CD4-positive, CD25-positive, alpha-beta regulatory T cell (primary cell): Measurements from ENCODE around the gene TYMP. TPM values are rescaled to one million over a fixed set of nuclear protein-coding genes. Genes with fewer than 3 reads are reported as not detected.

Experiments
- ATAC-seq, 2 donors: fragments of 150-1000 bp; cut with Tn5 transposase; one replicate each; pipeline ENCODE4 v1.10.0; 2021; ENCODE audit warnings: low read depth in 2 of 2, moderate number of reproducible peaks in 2 of 2, moderate library complexity in 1 of 2
- DNase-seq, 3 donors: peaks; one replicate each; pipeline versions ENCODE4 v3.0.0 to v3.0.0-alpha.2; 2012 to 2022; ENCODE audit warnings: mixed read lengths in 1 of 3
- H3K27ac ChIP-seq: one replicate; pipeline ENCODE4 v1.7.0; 2013; ENCODE audit warnings: mild to moderate bottlenecking, low read length; ENCODE audit not compliant: insufficient read depth, poor library complexity, severe bottlenecking
- H3K27me3 ChIP-seq: one replicate; pipeline ENCODE4 v1.7.0; 2013; ENCODE audit warnings: low read length; ENCODE audit not compliant: control insufficient read depth, insufficient read depth
- H3K36me3 ChIP-seq: one replicate; pipeline ENCODE4 v1.7.0; 2013; ENCODE audit warnings: mild to moderate bottlenecking, low read length, moderate library complexity; ENCODE audit not compliant: control insufficient read depth, insufficient read depth
- H3K4me1 ChIP-seq: 2 replicates; pipeline ENCODE4 v1.7.0; 2013; ENCODE audit warnings: mild to moderate bottlenecking, low read length; ENCODE audit not compliant: insufficient read depth, control insufficient read depth, poor library complexity, severe bottlenecking
- H3K4me3 ChIP-seq: one replicate; pipeline ENCODE4 v1.7.0; 2013; ENCODE audit warnings: low read depth, mild to moderate bottlenecking, low read length, moderate library complexity
- H3K9me3 ChIP-seq, 2 experiments: 1 replicate in 1 of 2; 2 replicates in 1 of 2; pipeline ENCODE4 v1.7.0; 2013; ENCODE audit warnings: low read length in 2 of 2, mild to moderate bottlenecking in 1 of 2, moderate library complexity in 1 of 2; ENCODE audit not compliant: control insufficient read depth in 2 of 2
- H3K27ac Mint-ChIP-seq, 3 donors: one replicate each; pipeline ENCODE4 v1.8.0; 2020 to 2022; ENCODE audit warnings: mild to moderate bottlenecking in 3 of 3, mixed read lengths in 3 of 3, moderate library complexity in 2 of 3
- H3K27me3 Mint-ChIP-seq: one replicate; pipeline ENCODE4 v1.8.0; 2022; ENCODE audit warnings: mild to moderate bottlenecking, mixed read lengths
- H3K36me3 Mint-ChIP-seq: one replicate; pipeline ENCODE4 v1.8.0; 2020; ENCODE audit warnings: mixed read lengths
- H3K4me1 Mint-ChIP-seq, 4 donors: one replicate each; pipeline ENCODE4 v1.8.0; 2020 to 2022; ENCODE audit warnings: mixed read lengths in 4 of 4, mild to moderate bottlenecking in 1 of 4
- H3K4me3 Mint-ChIP-seq, 4 donors: one replicate each; pipeline ENCODE4 v1.8.0; 2020 to 2022; ENCODE audit warnings: mild to moderate bottlenecking in 4 of 4, mixed read lengths in 4 of 4, moderate library complexity in 3 of 4
- H3K9me3 Mint-ChIP-seq, 7 donors: one replicate each; pipeline ENCODE4 v1.8.0; 2020 to 2022; ENCODE audit warnings: mixed read lengths in 7 of 7, mild to moderate bottlenecking in 3 of 7, moderate library complexity in 2 of 7
- polyA plus RNA-seq, 4 donors: library from polyadenylated mRNA; unstranded; fragments of 300-500 nt; fragmentation: Illumina TruSeq; gene quantifications; one replicate each; pipeline ENCODE4 v1.2.3, GENCODE V29; 2021
- total RNA-seq: library from RNA; stranded (reverse); gene quantifications from one replicate; pipeline ENCODE4 v1.2.3, GENCODE V29; 2022

The TYMP gene
- total and polyA plus RNA-seq, 5 donors from 2014 or later: 29.2 to 65.2 (median 46.9) TPM

GRCh38 chr22:50560034-50560433 is 30.2 kb upstream of the TYMP start:
- H3K9me3 Mint-ChIP-seq: peaks cover 0 to 2% (median 0%) of the 10 kb centered on the region in 7 donors
- H3K36me3 Mint-ChIP-seq: no peaks in the 10 kb centered on the region
- Histone ChIP-seq H3K4me3 (no peak overlapping the region), H3K9me3 (no peaks in the 10 kb centered on the region), H3K36me3 (no peaks in the 10 kb centered on the region), H3K4me1 (peaks cover 10% of the 10 kb centered on the region), H3K27me3 (no peaks in the 10 kb centered on the region), H3K27ac (no peak overlapping the region)
- no peak for ATAC-seq
- H3K27me3 Mint-ChIP-seq: peaks cover 22% of the 10 kb centered on the region
- no peak overlapping the region for H3K27ac Mint-ChIP-seq
- DNase-seq: no peak
- H3K4me1 Mint-ChIP-seq: peaks cover 0 to 23% (median 15%) of the 10 kb centered on the region in 4 donors
- peak overlapping the region in 1 of 4 donors; percentile 85 for H3K4me3 Mint-ChIP-seq

DNA sequence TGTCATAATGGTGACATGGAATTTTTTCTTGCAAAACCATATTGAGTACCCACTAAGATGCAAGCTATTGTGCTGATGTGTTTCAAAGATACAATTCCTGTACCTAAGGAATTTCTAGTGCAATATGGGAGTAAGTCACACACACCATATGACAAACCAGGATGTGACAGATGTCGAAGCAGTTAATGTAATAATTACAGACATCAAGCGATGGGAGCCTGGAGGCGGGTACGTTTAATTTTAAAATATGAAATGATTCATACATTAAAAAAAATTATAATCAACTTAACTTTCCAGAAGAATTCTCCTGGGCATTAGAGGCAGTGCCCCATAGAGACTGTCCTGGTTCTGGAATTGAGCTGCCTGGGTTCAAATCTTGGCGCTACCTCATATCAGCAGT is 26.9 kb upstream of the TYMP start:
- Histone ChIP-seq H3K4me3 (no peak overlapping the region), H3K27ac (no peak overlapping the region), H3K9me3 (no peaks in the 10 kb centered on the region), H3K4me1 (no peaks in the 10 kb centered on the region), H3K36me3 (no peaks in the 10 kb centered on the region), H3K27me3 (no peaks in the 10 kb centered on the region)
- ATAC-seq: no peak
- no peak overlapping the region for H3K27ac Mint-ChIP-seq
- peaks cover 0 to 10% (median 6%) of the 10 kb centered on the region in 4 donors for H3K4me1 Mint-ChIP-seq
- DNase-seq: no peak
- H3K4me3 Mint-ChIP-seq: peak overlapping the region in 1 of 4 donors; percentile 14
- peaks cover 16% of the 10 kb centered on the region for H3K27me3 Mint-ChIP-seq
- H3K9me3 Mint-ChIP-seq: peaks cover 0 to 2% (median 0%) of the 10 kb centered on the region in 7 donors
- no peaks in the 10 kb centered on the region for H3K36me3 Mint-ChIP-seq

- H3K9me3 ChIP-seq: no peaks in the 10 kb centered on the region
- H3K27me3 ChIP-seq: no peaks in the 10 kb centered on the region
- Mint-ChIP-seq H3K27ac (no peak overlapping the region), H3K4me3 (no peak overlapping the region), H3K9me3 (no peaks in the 10 kb centered on the region), H3K36me3 (no peaks in the 10 kb centered on the region), H3K27me3 (peaks cover 5% of the 10 kb centered on the region), H3K4me1 (peaks cover 0 to 24% (median 10%) of the 10 kb centered on the region in 4 donors)
- H3K27ac ChIP-seq: no peak overlapping the region
- no peaks in the 10 kb centered on the region for H3K36me3 ChIP-seq
- peaks cover 22% of the 10 kb centered on the region for H3K4me1 ChIP-seq
- ATAC-seq: no peak
- no peak for DNase-seq
- no peak overlapping the region for H3K4me3 ChIP-seq
Observed at GRCh38 chr22:50553310-50553709, 23.5 kb upstream of the TYMP start.

DNA sequence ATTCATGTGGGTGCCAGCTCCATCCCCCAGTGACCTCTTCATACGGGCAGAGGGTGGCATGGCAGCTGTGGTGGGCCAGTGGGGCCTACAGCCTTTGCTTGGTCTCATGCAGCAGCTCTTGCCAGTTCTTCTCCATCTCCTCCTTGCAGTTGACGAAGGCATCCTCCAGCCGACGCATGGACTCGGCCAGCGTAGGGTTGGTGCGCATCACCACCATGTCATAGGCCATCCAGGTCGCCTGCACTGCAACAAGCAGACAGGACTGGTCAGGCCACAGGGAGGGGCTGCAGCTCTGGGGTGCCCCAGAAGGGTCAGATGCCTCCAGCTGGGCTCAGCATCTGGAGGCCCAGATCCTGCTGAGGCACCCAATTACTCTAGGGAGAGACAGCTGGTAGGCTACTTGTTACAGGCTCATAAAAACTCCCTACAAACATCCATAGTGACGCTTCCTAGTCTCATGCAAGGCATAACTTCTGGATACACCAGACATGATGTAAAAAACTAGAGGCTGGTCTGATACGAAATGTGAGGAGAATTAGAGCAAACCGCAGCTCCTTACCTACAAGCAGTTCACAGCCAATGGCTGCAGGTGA is 21.4 kb upstream of the TYMP start:
- no peaks in the 10 kb centered on the region for H3K9me3 Mint-ChIP-seq
- H3K4me3 Mint-ChIP-seq: peak overlapping the region; percentile 73 to 83 (median 80)
- no peaks in the 10 kb centered on the region for H3K36me3 Mint-ChIP-seq
- Histone ChIP-seq H3K4me3 (no peak overlapping the region), H3K27ac (no peak overlapping the region), H3K9me3 (no peaks in the 10 kb centered on the region), H3K27me3 (no peaks in the 10 kb centered on the region), H3K4me1 (peaks cover 28% of the 10 kb centered on the region), H3K36me3 (no peaks in the 10 kb centered on the region)
- H3K4me1 Mint-ChIP-seq: peaks cover 0 to 29% (median 10%) of the 10 kb centered on the region in 4 donors
- DNase-seq (no peak), ATAC-seq (no peak)
- H3K27ac Mint-ChIP-seq: peak overlapping the region in 1 of 3 donors; percentile 69
- H3K27me3 Mint-ChIP-seq: no peaks in the 10 kb centered on the region

GRCh38 chr22:50550395-50550794 is 20.6 kb upstream of the TYMP start:
- Mint-ChIP-seq H3K27me3 (no peaks in the 10 kb centered on the region), H3K4me3 (peak overlapping the region; percentile 47 to 84 (median 80)), H3K27ac (peak overlapping the region; percentile 65 to 81 (median 69)), H3K36me3 (no peaks in the 10 kb centered on the region), H3K9me3 (no peaks in the 10 kb centered on the region), H3K4me1 (peaks cover 0 to 38% (median 13%) of the 10 kb centered on the region in 4 donors)
- DNase-seq (no peak), ATAC-seq (no peak)
- Histone ChIP-seq H3K27ac (peak overlapping the region; percentile 1), H3K36me3 (no peaks in the 10 kb centered on the region), H3K27me3 (no peaks in the 10 kb centered on the region), H3K4me1 (peaks cover 36% of the 10 kb centered on the region), H3K9me3 (no peaks in the 10 kb centered on the region), H3K4me3 (no peak overlapping the region)

GRCh38 chr22:50548921-50549790 is 19.3 kb upstream of the TYMP start:
- Histone ChIP-seq H3K27ac (peak overlapping the region; percentile 83), H3K36me3 (no peaks in the 10 kb centered on the region), H3K4me1 (peaks cover 48% of the 10 kb centered on the region), H3K9me3 (no peaks in the 10 kb centered on the region), H3K4me3 (peak overlapping the region; percentile 19), H3K27me3 (no peaks in the 10 kb centered on the region)
- no peaks in the 10 kb centered on the region for H3K9me3 Mint-ChIP-seq
- peak; percentile 2 to 8 for ATAC-seq
- peaks cover 0 to 50% (median 20%) of the 10 kb centered on the region in 4 donors for H3K4me1 Mint-ChIP-seq
- no peaks in the 10 kb centered on the region for H3K36me3 Mint-ChIP-seq
- no peak for DNase-seq
- H3K27me3 Mint-ChIP-seq: no peaks in the 10 kb centered on the region
- peak overlapping the region; percentile 44 to 83 (median 79) for H3K4me3 Mint-ChIP-seq
- peak overlapping the region; percentile 58 to 89 (median 86) for H3K27ac Mint-ChIP-seq

GRCh38 chr22:50548040-50548920 is 18.5 kb upstream of the TYMP start:
- ATAC-seq (peak; percentile 61 to 66), DNase-seq (peak; percentile 53 to 77 (median 69))
- Mint-ChIP-seq H3K4me1 (peaks cover 0 to 48% (median 21%) of the 10 kb centered on the region in 4 donors), H3K9me3 (no peaks in the 10 kb centered on the region), H3K27ac (peak overlapping the region; percentile 72 to 92 (median 92)), H3K4me3 (peak overlapping the region; percentile 67 to 80 (median 74)), H3K36me3 (no peaks in the 10 kb centered on the region), H3K27me3 (no peaks in the 10 kb centered on the region)
- Histone ChIP-seq H3K36me3 (no peaks in the 10 kb centered on the region), H3K9me3 (no peaks in the 10 kb centered on the region), H3K4me1 (peaks cover 52% of the 10 kb centered on the region), H3K27me3 (no peaks in the 10 kb centered on the region), H3K27ac (peak overlapping the region; percentile 83), H3K4me3 (no peak overlapping the region)
